Neural progenitor cell (in vitro differentiated cells): ENCODE results near the gene ARL13B. TPM values are rescaled to one million over a fixed set of nuclear protein-coding genes. Genes with fewer than 3 reads are reported as not detected.

Experiments used
- DNase-seq: peaks from one replicate; pipeline ENCODE4 v3.0.0-alpha.2; 2016; ENCODE audit warnings: low spot score
- H2AFZ ChIP-seq: fragments of 200-600 bp; sonication (generic); replicated peaks from 2 replicates; pipeline ENCODE4 v1.6.1; 2016; ENCODE audit warnings: antibody characterized with exemption
- H3F3A ChIP-seq: fragments of 200-600 bp; sonication (generic); 2 replicates; pipeline ENCODE4 v1.6.1; 2016; ENCODE audit warnings: antibody characterized with exemption, low read depth
- H3K27ac ChIP-seq: fragments of 200-600 bp; sonication (generic); 2 replicates; pipeline ENCODE4 v1.5.1; 2016; ENCODE audit warnings: mild to moderate bottlenecking
- H3K27me3 ChIP-seq: fragments of 200-600 bp; sonication (generic); 2 replicates; pipeline ENCODE4 v1.6.1; 2016; ENCODE audit warnings: mild to moderate bottlenecking, moderate library complexity
- H3K36me3 ChIP-seq: fragments of 200-600 bp; sonication (generic); 2 replicates; pipeline ENCODE4 v1.5.1; 2016
- H3K4me1 ChIP-seq: fragments of 200-600 bp; sonication (generic); 2 replicates; pipeline ENCODE4 v1.6.1; 2016; ENCODE audit warnings: mixed run types
- H3K4me2 ChIP-seq: fragments of 200-600 bp; sonication (generic); 2 replicates; pipeline ENCODE4 v1.6.1; 2016
- H3K4me3 ChIP-seq: fragments of 200-600 bp; sonication (generic); 2 replicates; pipeline ENCODE4 v1.5.1; 2016
- H3K79me2 ChIP-seq: fragments of 200-600 bp; sonication (generic); 2 replicates; pipeline ENCODE4 v1.6.1; 2016; ENCODE audit warnings: low read depth
- H3K9ac ChIP-seq: fragments of 200-600 bp; sonication (generic); 2 replicates; pipeline ENCODE4 v1.6.1; 2016
- H3K9me3 ChIP-seq: fragments of 200-600 bp; sonication (generic); 2 replicates; pipeline ENCODE4 v1.5.1; 2016; ENCODE audit warnings: low read depth
- H4K20me1 ChIP-seq: fragments of 200-600 bp; sonication (generic); 2 replicates; pipeline ENCODE4 v1.6.1; 2016; ENCODE audit warnings: low read depth
- H3K27ac Mint-ChIP-seq: 3 replicates; pipeline ENCODE4 v1.8.0; 2021; ENCODE audit warnings: mixed read lengths
- H3K27me3 Mint-ChIP-seq: 2 replicates; pipeline ENCODE4 v1.8.0; 2022; ENCODE audit warnings: low read depth, mild to moderate bottlenecking, inconsistent platforms, moderate library complexity, mixed read lengths; ENCODE audit not compliant: insufficient read depth
- H3K36me3 Mint-ChIP-seq: 3 replicates; pipeline ENCODE4 v1.8.0; 2021; ENCODE audit warnings: mixed read lengths
- H3K4me1 Mint-ChIP-seq: 3 replicates; pipeline ENCODE4 v1.8.0; 2021; ENCODE audit warnings: mixed read lengths
- H3K4me3 Mint-ChIP-seq: 3 replicates; pipeline ENCODE4 v1.8.0; 2021; ENCODE audit warnings: mild to moderate bottlenecking, moderate library complexity, mixed read lengths
- H3K9me3 Mint-ChIP-seq: 3 replicates; pipeline ENCODE4 v1.8.0; 2020; ENCODE audit warnings: mixed read lengths
- CTCF ChIP-seq: fragments of 200-600 bp; sonication (generic); IDR thresholded peaks from 2 replicates; pipeline ENCODE4 v1.5.1; 2017; ENCODE audit warnings: antibody characterized with exemption, mild to moderate bottlenecking
- EZH2 ChIP-seq: fragments of 200-600 bp; sonication (generic); IDR thresholded peaks from 2 replicates; pipeline ENCODE4 v1.6.1; 2017; ENCODE audit warnings: antibody characterized with exemption, mild to moderate bottlenecking, moderate library complexity
- EZH2phosphoT487 ChIP-seq: fragments of 200-600 bp; sonication (generic); IDR thresholded peaks from 2 replicates; pipeline ENCODE4 v1.6.1; 2017; ENCODE audit warnings: antibody characterized with exemption
- total RNA-seq: library from RNA; depleted of rRNA; stranded (reverse); fragments of >200 nt; gene quantifications from 2 replicates; pipeline ENCODE4 v1.2.3, GENCODE V29; 2015; ENCODE audit warnings: low replicate concordance

The ARL13B gene
- total RNA-seq, 1 donor from 2014 or later, result 13.8 TPM

- H3K27me3 Mint-ChIP-seq, result peaks cover 4% of the 10 kb centered on the region
- no peaks in the 10 kb centered on the region for H3K36me3 Mint-ChIP-seq
- H4K20me1 ChIP-seq, result no peaks in the 10 kb centered on the region
- no peak overlapping the region for H2AFZ ChIP-seq
- no peak overlapping the region for H3K27ac Mint-ChIP-seq
- no peak overlapping the region for H3K27ac ChIP-seq
- H3K9ac ChIP-seq, result no peak overlapping the region
- peaks cover 16% of the 10 kb centered on the region for H3K4me1 Mint-ChIP-seq
- peaks cover 11% of the 10 kb centered on the region for H3F3A ChIP-seq
- H3K36me3 ChIP-seq, result no peaks in the 10 kb centered on the region
- H3K4me2 ChIP-seq, result no peak overlapping the region
- TF ChIP-seq CTCF, result no peak
- no peak for TF ChIP-seq EZH2
- H3K9me3 Mint-ChIP-seq, result no peaks in the 10 kb centered on the region
- H3K79me2 ChIP-seq, result no peaks in the 10 kb centered on the region
- no peak overlapping the region for H3K4me3 Mint-ChIP-seq
- H3K9me3 ChIP-seq, result no peaks in the 10 kb centered on the region
- DNase-seq, result no peak
- H3K27me3 ChIP-seq, result peaks cover 17% of the 10 kb centered on the region
- H3K4me3 ChIP-seq, result no peak overlapping the region
- H3K4me1 ChIP-seq, result no peaks in the 10 kb centered on the region
Measured at GRCh38 chr3:93969997-93970396, 10.0 kb upstream of the ARL13B start.

DNA sequence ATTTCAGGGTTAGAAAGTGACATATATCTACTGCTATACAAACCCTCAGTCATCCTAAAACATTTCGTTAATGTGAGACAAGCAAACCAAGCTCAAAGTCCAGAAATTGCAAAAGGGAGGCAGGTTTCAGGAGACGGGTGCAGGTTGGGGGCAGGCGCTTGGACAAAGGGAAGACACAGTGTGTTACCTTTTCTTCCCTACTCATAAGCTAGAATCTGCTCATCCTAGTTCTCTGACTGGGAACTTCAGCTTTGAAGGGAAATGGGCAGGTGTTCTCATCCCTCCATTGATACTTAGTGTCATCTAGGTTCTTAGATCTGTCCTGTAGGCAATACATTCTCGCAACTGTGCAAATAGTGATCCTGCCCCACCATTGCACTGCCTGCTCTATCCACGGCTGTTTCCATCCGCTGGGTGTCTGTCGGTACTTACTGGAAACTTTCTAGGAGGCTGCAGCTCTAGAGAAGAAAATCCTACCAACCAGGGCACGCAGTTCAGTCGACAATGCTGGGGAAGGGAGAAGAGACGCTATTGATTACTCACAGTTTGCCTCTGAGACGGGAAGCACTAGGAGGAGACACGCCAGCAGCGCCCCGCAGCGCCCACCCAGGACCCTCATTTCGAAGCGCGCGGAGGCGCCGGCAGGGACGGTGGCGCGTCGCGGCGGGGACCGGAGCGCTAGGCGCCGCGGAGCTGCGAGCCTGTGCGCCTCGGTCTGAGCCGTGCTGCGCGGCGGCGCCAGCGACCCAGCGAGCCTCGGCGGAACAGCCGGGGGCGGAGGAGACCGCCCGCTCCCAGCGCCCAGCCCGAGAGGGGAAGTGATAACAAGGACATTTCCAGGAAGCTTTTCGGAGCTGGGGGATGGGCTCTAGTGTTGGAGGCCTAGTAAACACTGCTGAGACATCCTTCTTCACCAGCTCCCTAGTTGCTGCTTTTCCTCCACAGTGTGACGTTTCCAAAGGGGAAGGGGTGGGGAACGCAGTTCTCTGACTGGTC lies 6.5 kb upstream of the ARL13B start, which contains the start of gene PROS1:
Gene PROS1 (minus strand): TSS at position 766 of the 996 bp plus-strand sequence. CDS start 147 bp downstream, at position 619.
- no peaks in the 10 kb centered on the region for H3K36me3 Mint-ChIP-seq
- Histone ChIP-seq H3K36me3 (no peaks in the 10 kb centered on the region), H3F3A (peaks cover 11% of the 10 kb centered on the region), H3K27me3 (peaks cover 19% of the 10 kb centered on the region), H2AFZ (peak within 1 kb of the TSS; percentile 88), H4K20me1 (no peaks in the 10 kb centered on the region), H3K9me3 (no peaks in the 10 kb centered on the region), H3K4me2 (peak within 1 kb of the TSS; percentile 81), H3K27ac (no peak within 1 kb of the TSS), H3K4me3 (peak within 1 kb of the TSS; percentile 60), H3K79me2 (no peaks in the 10 kb centered on the region), H3K4me1 (no peaks in the 10 kb centered on the region), H3K9ac (no peak within 1 kb of the TSS)
- H3K27ac Mint-ChIP-seq, result peak within 1 kb of the TSS; percentile 93
- DNase-seq, result peak; percentile 81
- peak within 1 kb of the TSS; percentile 90 for H3K4me3 Mint-ChIP-seq
- no peaks in the 10 kb centered on the region for H3K9me3 Mint-ChIP-seq
- TF ChIP-seq CTCF (peak; percentile 19), EZH2 (no peak)
- peaks cover 16% of the 10 kb centered on the region for H3K4me1 Mint-ChIP-seq
- peaks cover 3% of the 10 kb centered on the region for H3K27me3 Mint-ChIP-seq

DNA sequence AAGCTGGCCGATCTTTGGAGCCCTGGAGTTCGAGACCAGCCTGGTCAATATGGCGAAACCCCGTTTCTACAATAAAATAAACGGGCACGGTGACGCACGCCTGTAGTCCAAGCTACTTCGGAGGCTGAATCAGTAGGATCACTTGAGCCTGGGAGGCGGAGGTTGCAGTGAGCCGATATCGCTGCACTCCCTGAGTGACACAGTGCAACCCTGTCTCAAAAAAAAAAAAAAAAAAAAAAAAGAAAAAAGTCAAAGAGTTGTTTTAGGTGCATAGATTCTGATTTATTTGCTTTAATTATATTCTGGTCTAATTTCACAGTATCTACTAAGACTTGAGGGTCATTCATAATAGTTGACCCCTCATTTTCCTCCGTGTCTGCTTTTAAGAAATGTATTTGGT lies 1.7 kb downstream of the ARL13B start:
- Histone ChIP-seq H4K20me1 (peaks cover 8% of the 10 kb centered on the region), H3K36me3 (no peaks in the 10 kb centered on the region), H3K79me2 (peaks cover 61% of the 10 kb centered on the region), H3K4me3 (peak overlapping the region; percentile 74), H3K4me1 (peaks cover 16% of the 10 kb centered on the region), H3K27me3 (no peaks in the 10 kb centered on the region), H3K4me2 (peak overlapping the region; percentile 88), H3K9me3 (no peaks in the 10 kb centered on the region), H3K27ac (no peak overlapping the region), H3F3A (peaks cover 6% of the 10 kb centered on the region), H3K9ac (no peak overlapping the region), H2AFZ (no peak overlapping the region)
- no peak for DNase-seq
- peaks cover 2% of the 10 kb centered on the region for H3K36me3 Mint-ChIP-seq
- H3K4me3 Mint-ChIP-seq, result peak overlapping the region; percentile 83
- no peaks in the 10 kb centered on the region for H3K27me3 Mint-ChIP-seq
- no peaks in the 10 kb centered on the region for H3K9me3 Mint-ChIP-seq
- no peak for TF ChIP-seq EZH2
- no peak for TF ChIP-seq EZH2phosphoT487
- no peak for TF ChIP-seq CTCF
- no peak overlapping the region for H3K27ac Mint-ChIP-seq
- peaks cover 21% of the 10 kb centered on the region for H3K4me1 Mint-ChIP-seq
